ENCODE results near the gene PLD3.

GRCh38 chr19:40420451-40420765, 71.9 kb downstream of the PLD3 start:
- no peak for TF ChIP-seq CTCF (conservative IDR thresholded peaks at IDR 0.05; ENCODE audit: low read length)
- TF ChIP-seq EZH2phosphoT487 (IDR thresholded peaks at IDR 0.05; ENCODE audit: borderline replicate concordance, low read depth, low read length) = no peak
